ENCODE measurements around the gene LRRC7.

- TF ChIP-seq CTCF (IDR thresholded peaks at IDR 0.05), result no peak
- no peak for TF ChIP-seq POLR2A (IDR thresholded peaks at IDR 0.05)
Measured at GRCh38 chr1:70171512-70171911, 603.8 kb downstream of the LRRC7 start.
